GM18502 (cell line): ENCODE measurements around the gene HOXD10.
A peak's percentile ranks its signal among the peaks of the same experiment; 100 is the strongest.

Source experiments
- ATAC-seq: cut with Tn5 transposase; IDR thresholded peaks from one replicate; pipeline ENCODE4 v1.9.1; 2021; ENCODE audit warnings: mild to moderate bottlenecking; ENCODE audit not compliant: unreplicated experiment, poor library complexity

The HOXD10 gene

GRCh38 chr2:176082525-176082823 lies 34.1 kb upstream of the HOXD10 start:
- no peak for ATAC-seq

- no peak for ATAC-seq
Observed at GRCh38 chr2:176082824-176083751, 33.5 kb upstream of the HOXD10 start.

- ATAC-seq = no peak
Observed at GRCh38 chr2:176083796-176084261, 32.7 kb upstream of the HOXD10 start, which contains the start of gene EVX2. EVX2 (minus strand) TSS chr2:176083962; CDS start chr2:176083776, 186 bp downstream.

GRCh38 chr2:176084611-176085119 lies 31.9 kb upstream of the HOXD10 start:
- ATAC-seq = no peak

GRCh38 chr2:176085120-176085788 lies 31.3 kb upstream of the HOXD10 start:
- ATAC-seq = no peak

GRCh38 chr2:176085861-176086771 lies 30.5 kb upstream of the HOXD10 start:
- ATAC-seq = no peak

- ATAC-seq = no peak
Observed at GRCh38 chr2:176087330-176088047, 29.1 kb upstream of the HOXD10 start.

- ATAC-seq = peak; percentile 58
Observed at GRCh38 chr2:176088048-176088936, 28.3 kb upstream of the HOXD10 start.

GRCh38 chr2:176088937-176089842 lies 27.4 kb upstream of the HOXD10 start:
- ATAC-seq = no peak

- ATAC-seq = no peak
Observed at GRCh38 chr2:176089843-176090395, 26.7 kb upstream of the HOXD10 start.

- no peak for ATAC-seq
Observed at GRCh38 chr2:176090862-176091261, 25.7 kb upstream of the HOXD10 start.

- ATAC-seq = no peak
Observed at GRCh38 chr2:176091329-176092258, 25.0 kb upstream of the HOXD10 start.

GRCh38 chr2:176092270-176093144 lies 24.1 kb upstream of the HOXD10 start, which contains the start of gene HOXD13:
HOXD13 (plus strand) TSS chr2:176092721; CDS start chr2:176092891, 170 bp downstream.
- no peak for ATAC-seq

GRCh38 chr2:176093145-176093897 lies 23.3 kb upstream of the HOXD10 start:
- ATAC-seq = no peak

GRCh38 chr2:176093898-176094249 lies 22.7 kb upstream of the HOXD10 start:
- no peak for ATAC-seq
